B cell (primary cell): ENCODE results near the gene CDK5RAP2. TPM values are rescaled to one million over a fixed set of nuclear protein-coding genes. Genes with fewer than 3 reads are reported as not detected.

ENCODE experiments used
- ATAC-seq: fragments of 200-7000 bp; cut with Tn5 transposase; one replicate; pipeline ENCODE4 v1.10.0; 2021; ENCODE audit warnings: low read depth, mild to moderate bottlenecking, moderate number of reproducible peaks, moderate library complexity
- CTCF ChIA-PET: fragments of 350-600 bp; sonication (Branson Sonifier 250); formaldehyde crosslinking; loops from one replicate; lab custom pipeline; 2021; ENCODE audit warnings: antibody characterized with exemption, inconsistent platforms; lab: Charles Lee
- POLR2A ChIA-PET: fragments of 350-600 bp; sonication (Branson Sonifier 250); formaldehyde crosslinking; loops from one replicate; lab custom pipeline; 2021; ENCODE audit warnings: antibody characterized with exemption; lab: Charles Lee
- DNase-seq: peaks from one replicate; pipeline ENCODE4 v3.0.0; 2013
- H2AFZ ChIP-seq: 2 replicates; pipeline ENCODE4 v1.6.1; 2012; ENCODE audit warnings: mild to moderate bottlenecking, low read depth, low read length; ENCODE audit not compliant: insufficient read depth, poor library complexity, severe bottlenecking
- H3K27ac ChIP-seq, 2 donors: 1 replicate in 1 of 2; 2 replicates in 1 of 2; pipeline ENCODE4 v1.5.1; 2012 to 2013; ENCODE audit warnings: low read length in 2 of 2, mild to moderate bottlenecking in 2 of 2, moderate library complexity in 1 of 2
- H3K27me3 ChIP-seq, 4 experiments: fragments of 200-600 bp in 1 of 4; sonication (generic) in 1 of 4; replicated peaks in 1 of 4; 1 replicate in 2 of 4; 2 replicates in 2 of 4; pipeline versions ENCODE4 v1.6.1 to v1.7.0; 2013 to 2016; ENCODE audit warnings: low read length in 3 of 4, mild to moderate bottlenecking in 2 of 4, mixed read lengths in 1 of 4, moderate library complexity in 1 of 4; ENCODE audit not compliant: insufficient read depth in 4 of 4, control insufficient read depth in 3 of 4; ENCODE audit errors: control extremely low read depth in 1 of 4
- H3K36me3 ChIP-seq, 2 experiments: replicated peaks in 1 of 2; 1 replicate in 1 of 2; 2 replicates in 1 of 2; pipeline versions ENCODE4 v1.6.1 to v1.7.1; 2013; ENCODE audit warnings: low read length in 1 of 2; ENCODE audit not compliant: insufficient read depth in 2 of 2, control insufficient read depth in 1 of 2; ENCODE audit errors: control extremely low read depth in 1 of 2, extremely low read depth in 1 of 2
- H3K4me1 ChIP-seq, 2 donors: fragments of 200-600 bp in 1 of 2; sonication (generic) in 1 of 2; 1 replicate in 1 of 2; 2 replicates in 1 of 2; pipeline versions ENCODE4 v1.5.1 to v1.6.1; 2013 to 2017; ENCODE audit warnings: low read length in 2 of 2; ENCODE audit not compliant: control insufficient read depth in 2 of 2, insufficient read depth in 2 of 2
- H3K4me2 ChIP-seq: replicated peaks from 2 replicates; pipeline ENCODE3; 2012; ENCODE audit warnings: mild to moderate bottlenecking, low read depth, low read length; ENCODE audit not compliant: poor library complexity, severe bottlenecking
- H3K4me3 ChIP-seq, 5 experiments: fragments of 200-600 bp in 1 of 5; sonication (generic) in 1 of 5; 1 replicate in 3 of 5; 2 replicates in 2 of 5; pipeline versions ENCODE4 v1.5.1 to v1.7.0; 2011 to 2016; ENCODE audit warnings: low read length in 4 of 5, mild to moderate bottlenecking in 4 of 5, low read depth in 2 of 5, control low read depth in 1 of 5, moderate library complexity in 1 of 5; ENCODE audit not compliant: insufficient read depth in 1 of 5; ENCODE audit errors: control extremely low read depth in 1 of 5, extremely low read depth in 1 of 5
- H3K79me2 ChIP-seq: fragments of 200-600 bp; sonication (generic); one replicate; pipeline ENCODE4 v1.6.0; 2016; ENCODE audit warnings: low read length; ENCODE audit not compliant: control insufficient read depth, insufficient read depth
- H3K9ac ChIP-seq: fragments of 200-600 bp; sonication (generic); 2 replicates; pipeline ENCODE4 v1.6.1; 2017; ENCODE audit warnings: mild to moderate bottlenecking, low read length, moderate library complexity
- H3K9me3 ChIP-seq, 3 donors: one replicate each; pipeline versions ENCODE4 v1.6.1 to v1.7.1; 2013; ENCODE audit warnings: low read length in 2 of 3; ENCODE audit not compliant: control insufficient read depth in 2 of 3, insufficient read depth in 1 of 3; ENCODE audit errors: control extremely low read depth in 1 of 3
- H4K20me1 ChIP-seq: 2 replicates; pipeline ENCODE4 v1.6.0; 2012; ENCODE audit warnings: mild to moderate bottlenecking, low read length; ENCODE audit not compliant: insufficient read depth, control insufficient read depth, poor library complexity, severe bottlenecking
- H3K27ac Mint-ChIP-seq: one replicate; pipeline ENCODE4 v1.8.0; 2021; ENCODE audit warnings: mixed read lengths
- H3K27me3 Mint-ChIP-seq: one replicate; pipeline ENCODE4 v1.8.0; 2021; ENCODE audit warnings: mixed read lengths
- H3K4me1 Mint-ChIP-seq: one replicate; pipeline ENCODE4 v1.8.0; 2021; ENCODE audit warnings: mixed read lengths
- H3K4me3 Mint-ChIP-seq: one replicate; pipeline ENCODE4 v1.8.0; 2021; ENCODE audit warnings: mixed read lengths
- H3K9me3 Mint-ChIP-seq: one replicate; pipeline ENCODE4 v1.8.0; 2022; ENCODE audit warnings: mixed read lengths; ENCODE audit not compliant: insufficient read depth
- EZH2 ChIP-seq: IDR thresholded peaks from 2 replicates; pipeline ENCODE4 v1.6.1; 2012; ENCODE audit warnings: borderline replicate concordance, low read depth, mild to moderate bottlenecking, moderate library complexity, low read length; ENCODE audit not compliant: insufficient read depth, poor library complexity, severe bottlenecking
- WGBS: methylation state at CpG from one replicate; pipeline ENCODE4 v1.1.5; 2013; ENCODE audit warnings: missing lambda C conversion rate; ENCODE audit not compliant: insufficient coverage; 5-methylcytosine and 5-hydroxymethylcytosine counted together
- intact Hi-C: fragments of 100-400 bp; cut with micrococcal nuclease; formaldehyde crosslinking; loops from one replicate; pipeline ENCODE4 v1.10.0; 2022
- polyA plus RNA-seq: library from polyadenylated mRNA; depleted of rRNA; stranded (reverse); fragments of >200 nt; gene quantifications from 2 replicates; pipeline ENCODE4 v1.2.3, GENCODE V29; 2012
- total RNA-seq, 2 donors: library from RNA; stranded (reverse); fragments of 120-200 nt in 1 of 2; gene quantifications; 1 replicate in 1 of 2; 2 replicates in 1 of 2; pipeline versions ENCODE4 v1.2.3 to v1.2.4, GENCODE V29; 2013 to 2022
- TF ChIP-seq, protein P1 (sequence below): fragments of 200-600 bp; IDR thresholded peaks from one replicate; pipeline ENCODE4 v1.8.0; 2022; ENCODE audit warnings: antibody characterized with exemption, mild to moderate bottlenecking

The CDK5RAP2 gene
- total and polyA plus RNA-seq, 2 donors (not counting 1 experiment from before 2014, with no cell fraction given): 31.3 to 122 TPM

DNA sequence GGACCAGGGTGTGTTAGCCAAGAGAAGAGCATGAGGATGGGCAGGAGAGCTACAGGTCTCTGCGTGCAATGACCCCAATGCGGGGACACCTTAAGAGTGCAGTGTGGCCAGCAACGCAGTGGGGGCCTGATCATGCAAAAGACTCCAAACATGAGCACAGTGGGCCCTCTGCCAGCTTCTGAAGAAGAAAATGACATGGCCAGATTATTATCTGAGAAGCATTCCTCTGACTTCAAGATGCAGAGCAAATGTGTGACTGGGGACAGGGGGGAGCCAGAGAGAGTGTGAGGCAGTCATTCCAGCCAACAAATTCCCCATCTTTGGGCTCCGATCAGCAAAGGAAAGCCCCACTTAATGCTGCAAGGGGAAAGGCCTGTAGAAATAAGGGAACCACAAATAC is 229.4 kb downstream of the CDK5RAP2 start:
- ATAC-seq: no peak
- Histone ChIP-seq H3K79me2 (no peaks in the 10 kb centered on the region), H3K9me3 (no peaks in the 10 kb centered on the region), H3K9ac (no peak overlapping the region), H3K4me2 (no peak overlapping the region), H3K27ac (no peak overlapping the region), H3K4me1 (no peaks in the 10 kb centered on the region), H4K20me1 (no peaks in the 10 kb centered on the region), H3K27me3 (no peaks in the 10 kb centered on the region), H3K36me3 (no peaks in the 10 kb centered on the region), H3K4me3 (no peak overlapping the region), H2AFZ (no peak overlapping the region)
- Mint-ChIP-seq H3K27me3 (no peaks in the 10 kb centered on the region), H3K27ac (no peak overlapping the region), H3K9me3 (no peaks in the 10 kb centered on the region), H3K4me3 (no peak overlapping the region), H3K4me1 (no peaks in the 10 kb centered on the region)
- TF ChIP-seq, protein P1, sequence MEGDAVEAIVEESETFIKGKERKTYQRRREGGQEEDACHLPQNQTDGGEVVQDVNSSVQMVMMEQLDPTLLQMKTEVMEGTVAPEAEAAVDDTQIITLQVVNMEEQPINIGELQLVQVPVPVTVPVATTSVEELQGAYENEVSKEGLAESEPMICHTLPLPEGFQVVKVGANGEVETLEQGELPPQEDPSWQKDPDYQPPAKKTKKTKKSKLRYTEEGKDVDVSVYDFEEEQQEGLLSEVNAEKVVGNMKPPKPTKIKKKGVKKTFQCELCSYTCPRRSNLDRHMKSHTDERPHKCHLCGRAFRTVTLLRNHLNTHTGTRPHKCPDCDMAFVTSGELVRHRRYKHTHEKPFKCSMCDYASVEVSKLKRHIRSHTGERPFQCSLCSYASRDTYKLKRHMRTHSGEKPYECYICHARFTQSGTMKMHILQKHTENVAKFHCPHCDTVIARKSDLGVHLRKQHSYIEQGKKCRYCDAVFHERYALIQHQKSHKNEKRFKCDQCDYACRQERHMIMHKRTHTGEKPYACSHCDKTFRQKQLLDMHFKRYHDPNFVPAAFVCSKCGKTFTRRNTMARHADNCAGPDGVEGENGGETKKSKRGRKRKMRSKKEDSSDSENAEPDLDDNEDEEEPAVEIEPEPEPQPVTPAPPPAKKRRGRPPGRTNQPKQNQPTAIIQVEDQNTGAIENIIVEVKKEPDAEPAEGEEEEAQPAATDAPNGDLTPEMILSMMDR: no peak
- TF ChIP-seq EZH2: no peak
- DNase-seq: no peak
- ChIA-PET POLR2A (no interaction called here), CTCF (no interaction called here)
- WGBS: 93% methylated on average over 3 of the region's 4 CpGs
- intact Hi-C loops: no loop called here

DNA sequence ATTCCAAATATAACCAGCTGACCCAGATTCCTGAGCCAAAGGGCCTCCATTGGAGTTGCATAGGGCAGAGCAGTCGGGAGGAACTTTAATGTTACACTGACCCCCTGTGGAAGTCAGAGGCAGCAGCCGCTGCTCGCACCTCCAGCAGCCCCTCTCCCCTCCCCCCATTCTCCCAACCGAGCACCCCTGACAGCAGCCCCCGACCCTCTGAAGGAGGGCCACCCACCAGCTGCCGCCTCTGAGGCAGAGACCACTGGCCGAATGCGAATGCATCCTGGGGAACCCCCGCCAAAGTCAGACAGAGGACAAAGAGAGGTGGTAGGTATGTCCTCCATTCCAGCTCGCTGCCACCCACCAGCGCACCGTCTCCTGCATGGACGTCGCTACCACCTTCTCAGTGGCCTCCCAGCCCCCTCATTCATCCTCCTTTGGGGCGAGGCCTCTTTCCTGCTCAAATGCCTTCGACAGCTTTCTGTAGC is 231.0 kb downstream of the CDK5RAP2 start:
- Mint-ChIP-seq H3K27ac (no peak overlapping the region), H3K4me3 (no peak overlapping the region), H3K9me3 (no peaks in the 10 kb centered on the region), H3K4me1 (no peaks in the 10 kb centered on the region), H3K27me3 (no peaks in the 10 kb centered on the region)
- no peaks in the 10 kb centered on the region for H3K79me2 ChIP-seq
- H3K4me2 ChIP-seq: no peak overlapping the region
- H3K27ac ChIP-seq: no peak overlapping the region
- H3K9ac ChIP-seq: no peak overlapping the region
- no peaks in the 10 kb centered on the region for H3K36me3 ChIP-seq
- H3K4me1 ChIP-seq: no peaks in the 10 kb centered on the region
- POLR2A ChIA-PET: interaction anchor here (0.7 kb wide), 1 partner anchor 38 kb away, joined by 6 read pairs; no protein-coding TSS in a partner anchor
- intact Hi-C loops: no loop called here
- no peak overlapping the region for H2AFZ ChIP-seq
- H3K27me3 ChIP-seq: no peaks in the 10 kb centered on the region
- no peak for DNase-seq
- TF ChIP-seq, protein P1: peak; percentile 22
- TF ChIP-seq EZH2: no peak
- WGBS: 27% methylated on average over 15 of the region's 16 CpGs
- CTCF ChIA-PET: no interaction called here
- no peaks in the 10 kb centered on the region for H3K9me3 ChIP-seq
- no peaks in the 10 kb centered on the region for H4K20me1 ChIP-seq
- H3K4me3 ChIP-seq: no peak overlapping the region
- no peak for ATAC-seq
